Neural progenitor cell (in vitro differentiated cells): ENCODE data around the gene CENPP. TPM values are rescaled to one million over a fixed set of nuclear protein-coding genes. Genes with fewer than 3 reads are reported as not detected.

Experiments
- DNase-seq: peaks from one replicate; pipeline ENCODE4 v3.0.0-alpha.2; 2016; ENCODE audit warnings: low spot score
- H2AFZ ChIP-seq: fragments of 200-600 bp; sonication (generic); replicated peaks from 2 replicates; pipeline ENCODE4 v1.6.1; 2016; ENCODE audit warnings: antibody characterized with exemption
- H3F3A ChIP-seq: fragments of 200-600 bp; sonication (generic); 2 replicates; pipeline ENCODE4 v1.6.1; 2016; ENCODE audit warnings: antibody characterized with exemption, low read depth
- H3K27ac ChIP-seq: fragments of 200-600 bp; sonication (generic); 2 replicates; pipeline ENCODE4 v1.5.1; 2016; ENCODE audit warnings: mild to moderate bottlenecking
- H3K27me3 ChIP-seq: fragments of 200-600 bp; sonication (generic); 2 replicates; pipeline ENCODE4 v1.6.1; 2016; ENCODE audit warnings: mild to moderate bottlenecking, moderate library complexity
- H3K36me3 ChIP-seq: fragments of 200-600 bp; sonication (generic); 2 replicates; pipeline ENCODE4 v1.5.1; 2016
- H3K4me1 ChIP-seq: fragments of 200-600 bp; sonication (generic); 2 replicates; pipeline ENCODE4 v1.6.1; 2016; ENCODE audit warnings: mixed run types
- H3K4me2 ChIP-seq: fragments of 200-600 bp; sonication (generic); 2 replicates; pipeline ENCODE4 v1.6.1; 2016
- H3K4me3 ChIP-seq: fragments of 200-600 bp; sonication (generic); 2 replicates; pipeline ENCODE4 v1.5.1; 2016
- H3K79me2 ChIP-seq: fragments of 200-600 bp; sonication (generic); 2 replicates; pipeline ENCODE4 v1.6.1; 2016; ENCODE audit warnings: low read depth
- H3K9ac ChIP-seq: fragments of 200-600 bp; sonication (generic); 2 replicates; pipeline ENCODE4 v1.6.1; 2016
- H3K9me3 ChIP-seq: fragments of 200-600 bp; sonication (generic); 2 replicates; pipeline ENCODE4 v1.5.1; 2016; ENCODE audit warnings: low read depth
- H4K20me1 ChIP-seq: fragments of 200-600 bp; sonication (generic); 2 replicates; pipeline ENCODE4 v1.6.1; 2016; ENCODE audit warnings: low read depth
- H3K27ac Mint-ChIP-seq: 3 replicates; pipeline ENCODE4 v1.8.0; 2021; ENCODE audit warnings: mixed read lengths
- H3K27me3 Mint-ChIP-seq: 2 replicates; pipeline ENCODE4 v1.8.0; 2022; ENCODE audit warnings: low read depth, mild to moderate bottlenecking, inconsistent platforms, moderate library complexity, mixed read lengths; ENCODE audit not compliant: insufficient read depth
- H3K36me3 Mint-ChIP-seq: 3 replicates; pipeline ENCODE4 v1.8.0; 2021; ENCODE audit warnings: mixed read lengths
- H3K4me1 Mint-ChIP-seq: 3 replicates; pipeline ENCODE4 v1.8.0; 2021; ENCODE audit warnings: mixed read lengths
- H3K4me3 Mint-ChIP-seq: 3 replicates; pipeline ENCODE4 v1.8.0; 2021; ENCODE audit warnings: mild to moderate bottlenecking, moderate library complexity, mixed read lengths
- H3K9me3 Mint-ChIP-seq: 3 replicates; pipeline ENCODE4 v1.8.0; 2020; ENCODE audit warnings: mixed read lengths
- EZH2 ChIP-seq: fragments of 200-600 bp; sonication (generic); IDR thresholded peaks from 2 replicates; pipeline ENCODE4 v1.6.1; 2017; ENCODE audit warnings: antibody characterized with exemption, mild to moderate bottlenecking, moderate library complexity
- EZH2phosphoT487 ChIP-seq: fragments of 200-600 bp; sonication (generic); IDR thresholded peaks from 2 replicates; pipeline ENCODE4 v1.6.1; 2017; ENCODE audit warnings: antibody characterized with exemption
- total RNA-seq: library from RNA; depleted of rRNA; stranded (reverse); fragments of >200 nt; gene quantifications from 2 replicates; pipeline ENCODE4 v1.2.3, GENCODE V29; 2015; ENCODE audit warnings: low replicate concordance
- TF ChIP-seq, protein P1 (sequence below): fragments of 200-600 bp; sonication (generic); IDR thresholded peaks from 2 replicates; pipeline ENCODE4 v1.5.1; 2017; ENCODE audit warnings: antibody characterized with exemption, mild to moderate bottlenecking

CENPP gene
- total RNA-seq, 1 donor from 2014 or later = 10.7 TPM

DNA sequence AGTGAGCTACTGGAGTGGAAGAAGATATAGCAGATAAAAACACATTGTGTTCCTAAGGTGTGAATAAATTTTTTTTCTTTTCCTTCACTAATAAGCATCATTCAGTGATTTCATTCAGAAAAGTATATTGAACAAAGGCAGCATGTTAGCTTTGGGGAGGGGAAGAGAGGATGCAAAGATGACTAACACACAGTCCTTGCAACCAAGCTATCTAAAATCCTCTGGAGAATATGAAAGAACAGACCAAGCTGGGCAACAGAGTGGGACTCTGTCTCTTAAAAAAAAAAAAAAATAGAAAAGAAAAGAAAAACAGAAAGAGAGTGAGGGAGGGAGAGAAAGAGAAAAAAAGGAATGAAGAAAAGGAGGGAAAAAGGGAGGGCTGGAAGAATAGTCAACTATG lies 120.8 kb downstream of the CENPP start:
- no peaks in the 10 kb centered on the region for H3K27me3 Mint-ChIP-seq
- no peak overlapping the region for H3K4me2 ChIP-seq
- H3K36me3 Mint-ChIP-seq = no peaks in the 10 kb centered on the region
- no peak for DNase-seq
- no peak overlapping the region for H3K27ac ChIP-seq
- H3K4me3 ChIP-seq = no peak overlapping the region
- no peaks in the 10 kb centered on the region for H3K27me3 ChIP-seq
- no peaks in the 10 kb centered on the region for H3K9me3 ChIP-seq
- H3K4me1 ChIP-seq = no peaks in the 10 kb centered on the region
- no peaks in the 10 kb centered on the region for H3K36me3 ChIP-seq
- H3K4me3 Mint-ChIP-seq = no peak overlapping the region
- no peak overlapping the region for H2AFZ ChIP-seq
- no peaks in the 10 kb centered on the region for H3K4me1 Mint-ChIP-seq
- H3F3A ChIP-seq = no peaks in the 10 kb centered on the region
- no peak overlapping the region for H3K9ac ChIP-seq
- no peak overlapping the region for H3K27ac Mint-ChIP-seq
- no peaks in the 10 kb centered on the region for H4K20me1 ChIP-seq
- H3K9me3 Mint-ChIP-seq = no peaks in the 10 kb centered on the region
- H3K79me2 ChIP-seq = no peaks in the 10 kb centered on the region
- TF ChIP-seq, protein P1, sequence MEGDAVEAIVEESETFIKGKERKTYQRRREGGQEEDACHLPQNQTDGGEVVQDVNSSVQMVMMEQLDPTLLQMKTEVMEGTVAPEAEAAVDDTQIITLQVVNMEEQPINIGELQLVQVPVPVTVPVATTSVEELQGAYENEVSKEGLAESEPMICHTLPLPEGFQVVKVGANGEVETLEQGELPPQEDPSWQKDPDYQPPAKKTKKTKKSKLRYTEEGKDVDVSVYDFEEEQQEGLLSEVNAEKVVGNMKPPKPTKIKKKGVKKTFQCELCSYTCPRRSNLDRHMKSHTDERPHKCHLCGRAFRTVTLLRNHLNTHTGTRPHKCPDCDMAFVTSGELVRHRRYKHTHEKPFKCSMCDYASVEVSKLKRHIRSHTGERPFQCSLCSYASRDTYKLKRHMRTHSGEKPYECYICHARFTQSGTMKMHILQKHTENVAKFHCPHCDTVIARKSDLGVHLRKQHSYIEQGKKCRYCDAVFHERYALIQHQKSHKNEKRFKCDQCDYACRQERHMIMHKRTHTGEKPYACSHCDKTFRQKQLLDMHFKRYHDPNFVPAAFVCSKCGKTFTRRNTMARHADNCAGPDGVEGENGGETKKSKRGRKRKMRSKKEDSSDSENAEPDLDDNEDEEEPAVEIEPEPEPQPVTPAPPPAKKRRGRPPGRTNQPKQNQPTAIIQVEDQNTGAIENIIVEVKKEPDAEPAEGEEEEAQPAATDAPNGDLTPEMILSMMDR = no peak
- TF ChIP-seq EZH2phosphoT487 = no peak
- TF ChIP-seq EZH2 = no peak

DNA sequence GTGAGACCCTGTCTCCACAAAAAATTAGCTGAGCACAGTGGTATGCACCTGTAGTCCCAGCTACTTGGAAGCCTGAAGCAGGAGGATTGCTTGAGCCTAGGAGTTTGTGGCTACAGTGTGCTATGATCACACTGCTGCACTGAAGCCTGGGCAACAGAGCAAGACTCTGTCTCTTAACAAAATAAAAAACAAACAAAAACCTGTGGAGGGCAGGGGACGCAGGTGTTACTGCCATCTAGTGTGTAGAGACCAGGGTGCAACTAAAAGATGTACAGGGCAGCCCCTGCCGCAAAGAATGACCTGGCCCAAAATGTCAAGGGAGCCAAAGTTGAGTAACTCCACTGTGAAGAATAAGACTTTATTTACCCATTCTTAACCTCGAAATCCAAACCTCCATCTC lies 129.5 kb downstream of the CENPP start:
- TF ChIP-seq EZH2phosphoT487 = no peak
- TF ChIP-seq, protein P1 = peak; percentile 50
- Mint-ChIP-seq H3K9me3 (no peaks in the 10 kb centered on the region), H3K27me3 (no peaks in the 10 kb centered on the region), H3K36me3 (no peaks in the 10 kb centered on the region), H3K4me3 (no peak overlapping the region), H3K4me1 (no peaks in the 10 kb centered on the region), H3K27ac (no peak overlapping the region)
- Histone ChIP-seq H3K4me3 (no peak overlapping the region), H3K27me3 (no peaks in the 10 kb centered on the region), H3K4me2 (no peak overlapping the region), H2AFZ (no peak overlapping the region), H3F3A (no peaks in the 10 kb centered on the region), H3K79me2 (no peaks in the 10 kb centered on the region), H3K9me3 (no peaks in the 10 kb centered on the region), H3K36me3 (no peaks in the 10 kb centered on the region), H4K20me1 (no peaks in the 10 kb centered on the region), H3K4me1 (no peaks in the 10 kb centered on the region), H3K9ac (no peak overlapping the region), H3K27ac (no peak overlapping the region)
- peak; percentile 8 for DNase-seq

DNA sequence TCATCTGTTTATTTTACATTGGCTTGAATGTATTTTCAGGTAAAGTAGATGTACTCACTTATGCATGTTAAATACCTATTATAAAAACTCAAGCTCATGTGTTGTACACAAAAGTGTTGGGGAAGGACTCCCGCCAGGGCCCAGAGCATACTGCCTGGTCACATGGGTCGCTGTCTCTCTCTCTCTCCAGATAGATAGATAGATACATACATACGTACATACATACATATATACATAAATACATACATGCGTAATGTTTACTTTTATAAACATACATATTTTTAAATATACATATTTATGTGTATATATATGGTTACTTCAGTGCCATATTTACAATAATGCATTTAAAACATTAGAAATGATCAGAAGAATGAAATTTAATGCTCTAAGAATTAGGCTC lies 131.8 kb downstream of the CENPP start:
- H3K27ac Mint-ChIP-seq = no peak overlapping the region
- H3K9me3 Mint-ChIP-seq = no peaks in the 10 kb centered on the region
- Histone ChIP-seq H3K79me2 (no peaks in the 10 kb centered on the region), H3K4me1 (no peaks in the 10 kb centered on the region), H3K4me2 (no peak overlapping the region), H3F3A (no peaks in the 10 kb centered on the region), H2AFZ (no peak overlapping the region), H3K9me3 (no peaks in the 10 kb centered on the region), H3K4me3 (no peak overlapping the region), H3K27ac (no peak overlapping the region), H3K27me3 (no peaks in the 10 kb centered on the region), H3K36me3 (no peaks in the 10 kb centered on the region), H4K20me1 (no peaks in the 10 kb centered on the region), H3K9ac (no peak overlapping the region)
- DNase-seq = no peak
- no peak overlapping the region for H3K4me3 Mint-ChIP-seq
- TF ChIP-seq EZH2phosphoT487 = no peak
- H3K36me3 Mint-ChIP-seq = no peaks in the 10 kb centered on the region
- H3K4me1 Mint-ChIP-seq = no peaks in the 10 kb centered on the region
- H3K27me3 Mint-ChIP-seq = no peaks in the 10 kb centered on the region

DNA sequence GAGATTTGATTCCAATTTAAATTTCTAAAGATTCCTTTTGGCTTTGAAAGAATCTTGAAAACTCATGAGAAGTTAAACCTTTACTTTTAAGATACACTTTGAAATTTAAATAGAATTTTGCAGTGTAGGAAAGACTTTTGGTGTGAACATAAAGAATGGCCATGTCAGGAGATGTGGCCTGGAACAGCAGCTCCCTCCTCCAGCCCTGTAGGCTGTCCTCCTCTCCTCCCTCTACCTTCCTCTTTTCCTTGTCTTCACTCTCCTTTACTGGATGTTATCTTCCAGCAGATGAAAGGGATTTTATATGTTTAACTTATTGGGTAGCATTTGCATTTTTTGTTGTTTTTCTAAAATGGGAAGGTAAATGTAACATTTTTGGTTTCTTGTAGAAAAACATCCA lies 137.6 kb downstream of the CENPP start:
- no peak overlapping the region for H3K4me3 ChIP-seq
- H3K79me2 ChIP-seq = no peaks in the 10 kb centered on the region
- H3K27ac ChIP-seq = no peak overlapping the region
- H2AFZ ChIP-seq = no peak overlapping the region
- TF ChIP-seq EZH2 (no peak), EZH2phosphoT487 (no peak)
- TF ChIP-seq, protein P1 = no peak
- H4K20me1 ChIP-seq = no peaks in the 10 kb centered on the region
- H3K4me1 Mint-ChIP-seq = no peaks in the 10 kb centered on the region
- H3K4me3 Mint-ChIP-seq = no peak overlapping the region
- H3K27ac Mint-ChIP-seq = no peak overlapping the region
- H3K27me3 Mint-ChIP-seq = no peaks in the 10 kb centered on the region
- no peaks in the 10 kb centered on the region for H3K27me3 ChIP-seq
- no peaks in the 10 kb centered on the region for H3K36me3 ChIP-seq
- DNase-seq = no peak
- no peaks in the 10 kb centered on the region for H3K9me3 Mint-ChIP-seq
- no peak overlapping the region for H3K4me2 ChIP-seq
- H3K36me3 Mint-ChIP-seq = no peaks in the 10 kb centered on the region
- no peaks in the 10 kb centered on the region for H3K4me1 ChIP-seq
- no peaks in the 10 kb centered on the region for H3K9me3 ChIP-seq
- no peak overlapping the region for H3K9ac ChIP-seq
- no peaks in the 10 kb centered on the region for H3F3A ChIP-seq
